GM18499 (cell line): ENCODE data around the gene SHC4.
"Not testable (repeated sequence)": the region's sequence is repeated elsewhere in the genome, so short reads cannot be mapped to it uniquely, and the experiment has no call there.

Experiments used
- ATAC-seq: cut with Tn5 transposase; IDR thresholded peaks from one replicate; pipeline ENCODE4 v1.9.1; 2021; ENCODE audit warnings: moderate number of reproducible peaks; ENCODE audit not compliant: insufficient read depth, unreplicated experiment

SHC4 gene

GRCh38 chr15:48855501-48856440, 107.9 kb downstream of the SHC4 start:
- ATAC-seq = no peak

GRCh38 chr15:48854434-48854833, 109.3 kb downstream of the SHC4 start:
- not testable (repeated sequence) for ATAC-seq

GRCh38 chr15:48851956-48852355, 111.8 kb downstream of the SHC4 start:
- no peak for ATAC-seq

- ATAC-seq = no peak
Observed at GRCh38 chr15:48850648-48851047, 113.1 kb downstream of the SHC4 start.

GRCh38 chr15:48845123-48845522, 118.6 kb downstream of the SHC4 start:
- ATAC-seq = no peak

- no peak for ATAC-seq
Observed at GRCh38 chr15:48842501-48842900, 121.2 kb downstream of the SHC4 start.

- ATAC-seq = no peak
Observed at GRCh38 chr15:48834756-48835155, 129.0 kb downstream of the SHC4 start.

- no peak for ATAC-seq
Observed at GRCh38 chr15:48833526-48834239, 130.0 kb downstream of the SHC4 start.

- ATAC-seq = no peak
Observed at GRCh38 chr15:48832648-48833047, 131.1 kb downstream of the SHC4 start.

GRCh38 chr15:48828906-48829305, 134.8 kb downstream of the SHC4 start:
- ATAC-seq = no peak

GRCh38 chr15:48828471-48828870, 135.2 kb downstream of the SHC4 start:
- no peak for ATAC-seq

GRCh38 chr15:48825075-48825474, 138.6 kb downstream of the SHC4 start:
- ATAC-seq = no peak

GRCh38 chr15:48823706-48824105, 140.0 kb downstream of the SHC4 start:
- no peak for ATAC-seq

- no peak for ATAC-seq
Observed at GRCh38 chr15:48823237-48823636, 140.5 kb downstream of the SHC4 start.

- no peak for ATAC-seq
Observed at GRCh38 chr15:48814286-48814685, 149.4 kb downstream of the SHC4 start.

- no peak for ATAC-seq
Observed at GRCh38 chr15:48811325-48811958, 152.3 kb downstream of the SHC4 start.

- peak; percentile 97 for ATAC-seq
Observed at GRCh38 chr15:48810414-48811324, 153.1 kb downstream of the SHC4 start, which contains the start of gene CEP152. TSS of gene CEP152 (minus strand) at chr15:48811069. CDS start at chr15:48805649, 5,420 bp downstream.

GRCh38 chr15:48806151-48806550, 157.6 kb downstream of the SHC4 start:
- ATAC-seq = no peak

- no peak for ATAC-seq
Observed at GRCh38 chr15:48805591-48805990, 158.1 kb downstream of the SHC4 start.

- ATAC-seq = no peak
Observed at GRCh38 chr15:48803877-48804276, 159.8 kb downstream of the SHC4 start.
